DLD1 (cell line): ENCODE measurements around the gene PPP1R16B.
"Not testable (repeated sequence)": the region's sequence is repeated elsewhere in the genome, so short reads cannot be mapped to it uniquely, and the experiment has no call there.

Experiments used
- in situ Hi-C: cut with HindIII; loops from 2 replicates; pipeline ENCODE4 v1.10.0; 2017; ENCODE audit warnings: low sequenced_read_pairs

PPP1R16B gene

GRCh38 chr20:38791291-38791690, 14.2 kb upstream of the PPP1R16B start:
- in situ Hi-C loops: no loop called here

GRCh38 chr20:38791940-38792339, 13.6 kb upstream of the PPP1R16B start:
- in situ Hi-C loops: no loop called here

- in situ Hi-C loops: not testable (repeated sequence)
Measured at GRCh38 chr20:38794057-38794456, 11.4 kb upstream of the PPP1R16B start.

- in situ Hi-C loops: no loop called here
Measured at GRCh38 chr20:38798266-38798665, 7.2 kb upstream of the PPP1R16B start.

- in situ Hi-C loops: no loop called here
Measured at GRCh38 chr20:38799203-38799602, 6.3 kb upstream of the PPP1R16B start.

GRCh38 chr20:38800882-38801281, 4.6 kb upstream of the PPP1R16B start:
- in situ Hi-C loops: no loop called here

GRCh38 chr20:38804221-38804620, 1.3 kb upstream of the PPP1R16B start:
- in situ Hi-C loops: no loop called here

GRCh38 chr20:38804682-38805501, 605 bp upstream of the PPP1R16B start:
- in situ Hi-C loops: no loop called here

- in situ Hi-C loops: no loop called here
Measured at GRCh38 chr20:38805958-38806854, 709 bp downstream of the PPP1R16B start.

- in situ Hi-C loops: no loop called here
Measured at GRCh38 chr20:38806855-38807655, 1.6 kb downstream of the PPP1R16B start.

- in situ Hi-C loops: no loop called here
Measured at GRCh38 chr20:38809942-38810341, 4.4 kb downstream of the PPP1R16B start.

- in situ Hi-C loops: no loop called here
Measured at GRCh38 chr20:38810926-38811630, 5.6 kb downstream of the PPP1R16B start.

GRCh38 chr20:38811769-38812168, 6.3 kb downstream of the PPP1R16B start:
- in situ Hi-C loops: no loop called here

GRCh38 chr20:38812182-38812581, 6.7 kb downstream of the PPP1R16B start:
- in situ Hi-C loops: no loop called here

GRCh38 chr20:38812709-38813573, 7.4 kb downstream of the PPP1R16B start:
- in situ Hi-C loops: no loop called here

GRCh38 chr20:38813574-38813962, 8.1 kb downstream of the PPP1R16B start:
- in situ Hi-C loops: not testable (repeated sequence)

- in situ Hi-C loops: no loop called here
Measured at GRCh38 chr20:38815446-38815845, 9.9 kb downstream of the PPP1R16B start.

- in situ Hi-C loops: no loop called here
Measured at GRCh38 chr20:38818113-38819065, 12.9 kb downstream of the PPP1R16B start.

- in situ Hi-C loops: no loop called here
Measured at GRCh38 chr20:38825571-38825900, 20.0 kb downstream of the PPP1R16B start.
